MM.1S (cell line): ENCODE measurements around the gene PLA2G6.

ENCODE experiments used
- CTCF ChIP-seq: fragments of 300-600 bp; sonication (generic); IDR thresholded peaks from 2 replicates; pipeline ENCODE4 v1.5.1; 2016; ENCODE audit warnings: antibody characterized with exemption, low read length, mixed read lengths
- EZH2 ChIP-seq: fragments of 300-600 bp; sonication (generic); optimal IDR thresholded peaks from 2 replicates; pipeline ENCODE3; 2017; ENCODE audit warnings: low read depth, mild to moderate bottlenecking, antibody characterized with exemption, low read length, mixed read lengths
- EZH2phosphoT487 ChIP-seq: fragments of 300-600 bp; sonication (generic); IDR thresholded peaks from 2 replicates; pipeline ENCODE4 v1.6.1; 2018; ENCODE audit warnings: antibody characterized with exemption, low read length

- no peak for TF ChIP-seq CTCF
- no peak for TF ChIP-seq EZH2
- TF ChIP-seq EZH2phosphoT487, result no peak
These were observed at the start of gene PLA2G6 for GRCh38 chr22:38181453-38182200.
